Adrenal gland (tissue), 12 donors: Measurements from ENCODE around the gene PLXDC2. TPM values are rescaled to one million over a fixed set of nuclear protein-coding genes. Genes with fewer than 3 reads are reported as not detected.

Source experiments
- DNase-seq, 7 donors: peaks; one replicate each; pipeline ENCODE4 v3.0.0-alpha.2; 2019 to 2020
- H3K27ac ChIP-seq, 5 donors: fragments of 200-600 bp; sonication (generic) in 4 of 5; 1 replicate in 3 of 5; 2 replicates in 2 of 5; pipeline versions ENCODE4 v1.5.1 to v1.8.0; 2016 to 2020; ENCODE audit warnings: mild to moderate bottlenecking in 1 of 5
- H3K27me3 ChIP-seq: fragments of 200-600 bp; 2 replicates; pipeline ENCODE4 v1.8.0; 2021
- H3K36me3 ChIP-seq, 2 donors: fragments of 200-600 bp; replicated peaks in 1 of 2; 1 replicate in 1 of 2; 2 replicates in 1 of 2; pipeline versions ENCODE4 v1.5.1 to v1.8.0; 2018 to 2022
- H3K4me1 ChIP-seq, 2 donors: fragments of 200-600 bp; replicated peaks in 1 of 2; 1 replicate in 1 of 2; 2 replicates in 1 of 2; pipeline versions ENCODE4 v1.5.1 to v1.8.0; 2018 to 2021
- H3K4me3 ChIP-seq, 4 donors: fragments of 200-600 bp; sonication (generic) in 3 of 4; one replicate each; pipeline ENCODE4 v1.5.1; 2016 to 2018
- H3K9me3 ChIP-seq, 3 donors: fragments of 200-600 bp; sonication (generic) in 1 of 3; replicated peaks in 1 of 3; 1 replicate in 2 of 3; 2 replicates in 1 of 3; pipeline versions ENCODE4 v1.5.1 to v1.8.0; 2016 to 2021
- CTCF ChIP-seq, 6 experiments: fragments of 450-650 bp in 4 of 6; fragments of 200-600 bp in 2 of 6; sonication (generic) in 1 of 6; IDR thresholded peaks; 1 replicate in 5 of 6; 2 replicates in 1 of 6; pipeline versions ENCODE4 v1.5.1 to v1.8.0; 2016 to 2021; ENCODE audit warnings: antibody characterized with exemption in 6 of 6, mild to moderate bottlenecking in 2 of 6, moderate library complexity in 1 of 6
- POLR2A ChIP-seq, 2 donors: fragments of 450-650 bp; IDR thresholded peaks; one replicate each; pipeline ENCODE4 v1.6.1; 2017; ENCODE audit warnings: antibody characterized with exemption in 2 of 2, mild to moderate bottlenecking in 2 of 2, moderate library complexity in 1 of 2
- whole genome bisulfite sequencing, 4 donors: extraction: QIAGEN DNeasy Blood & Tissue Kit in 2 of 4; methylation state at CpG; one replicate each; pipeline versions ENCODE4 v1.1.5 to v1.1.7; 2013 to 2017; 5-methylcytosine and 5-hydroxymethylcytosine counted together
- intact Hi-C, 2 donors: fragments of 100-400 bp; cut with DNase I; formaldehyde crosslinking; loops; one replicate each; pipeline versions ENCODE4 v1.14.1 to v1.15.0; 2022 to 2023
- polyA plus RNA-seq, 3 donors: library from polyadenylated mRNA; stranded (reverse); fragments of 200-250 nt in 2 of 3; fragments of 350-450 nt in 1 of 3; fragmentation: Illumina TruSeq in 1 of 3; extraction: RNeasy Lipid Tissue Mini Kit (QIAGEN cat#74804) in 1 of 3; gene quantifications; one replicate each; pipeline ENCODE4 v1.2.3, GENCODE V29; 2013 to 2014
- total RNA-seq, 9 donors: library from RNA; depleted of rRNA in 4 of 9; stranded (reverse); fragments of >200 nt in 4 of 9; fragments of 120-200 nt in 1 of 9; fragmentation: NEBNext Ultra II Directional in 1 of 9; extraction: Animal tissue kit (Norgen Biotek cat#: 25700) in 1 of 9; gene quantifications; one replicate each; pipeline versions ENCODE4 v1.1.0 to v1.2.4, GENCODE V29; 2013 to 2023
- donor health status: healthy with polysubstance abuse.
- donor health status: Bipolar disorder and iron deficiency.
- donor health status: DM: yes; HTN: yes; CAD: no.
- donor health status: DM: no; HTN: no; CAD: no.
- donor health status: DM: no; HTN: no; CAD: no.
- donor health status: DM: yes; HTN: yes; CAD: no.

Gene PLXDC2
- total and polyA plus RNA-seq, 12 donors = 12.1 to 127 (median 75.1) TPM

GRCh38 chr10:20006169-20006870 lies 190.1 kb downstream of the PLXDC2 start:
- intact Hi-C loops = no loop called here
- WGBS, 4 donors = 28 to 39% (median 36%) methylated on average over 4 of the region's 4 CpGs
- peaks cover 34 to 66% of the 10 kb centered on the region in 2 donors for H3K4me1 ChIP-seq

GRCh38 chr10:20007426-20007825 lies 191.2 kb downstream of the PLXDC2 start:
- peaks cover 34 to 66% of the 10 kb centered on the region in 2 donors for H3K4me1 ChIP-seq
- H3K9me3 ChIP-seq = no peaks in the 10 kb centered on the region
- no peaks in the 10 kb centered on the region for H3K27me3 ChIP-seq
- peak overlapping the region in 4 of 5 donors; percentile 16 to 89 (median 76) for H3K27ac ChIP-seq
- 44 to 70% (median 50%) methylated on average over 1 of the region's 1 CpG for WGBS, 4 donors
- H3K36me3 ChIP-seq = no peaks in the 10 kb centered on the region
- no peak for TF ChIP-seq CTCF (IDR thresholded peaks at IDR 0.05)
- TF ChIP-seq POLR2A (IDR thresholded peaks at IDR 0.05) = no peak
- intact Hi-C loops = no loop called here
- H3K4me3 ChIP-seq = no peak overlapping the region
- peak in 4 of 7 donors; percentile 29 to 61 (median 44) for DNase-seq

More at GRCh38 chr10:20006169-20006870, 190.1 kb downstream of the PLXDC2 start:
- no peak overlapping the region for H3K4me3 ChIP-seq
- DNase-seq = no peak
- peak overlapping the region; percentile 16 to 89 (median 62) for H3K27ac ChIP-seq
- H3K27me3 ChIP-seq = no peaks in the 10 kb centered on the region
- no peaks in the 10 kb centered on the region for H3K36me3 ChIP-seq
- TF ChIP-seq POLR2A (IDR thresholded peaks at IDR 0.05) (no peak), CTCF (IDR thresholded peaks at IDR 0.05) (no peak)
- H3K9me3 ChIP-seq = no peaks in the 10 kb centered on the region

GRCh38 chr10:20013991-20014750 lies 197.9 kb downstream of the PLXDC2 start:
- WGBS, 4 donors = 84 to 96% (median 88%) methylated on average over 1 to 2 of the region's 2 CpGs
- intact Hi-C loops = no loop called here
- no peaks in the 10 kb centered on the region for H3K27me3 ChIP-seq

More at GRCh38 chr10:20013991-20014750, 197.9 kb downstream of the PLXDC2 start:
- H3K36me3 ChIP-seq = no peaks in the 10 kb centered on the region
- no peak for DNase-seq
- peaks cover 4 to 18% of the 10 kb centered on the region in 2 donors for H3K4me1 ChIP-seq
- H3K4me3 ChIP-seq = no peak overlapping the region
- H3K9me3 ChIP-seq = no peaks in the 10 kb centered on the region
- H3K27ac ChIP-seq = no peak overlapping the region
- no peak for TF ChIP-seq POLR2A (IDR thresholded peaks at IDR 0.05)
- TF ChIP-seq CTCF (IDR thresholded peaks at IDR 0.05) = no peak
